ENCODE measurements around the gene RHOA.

The RHOA gene

DNA sequence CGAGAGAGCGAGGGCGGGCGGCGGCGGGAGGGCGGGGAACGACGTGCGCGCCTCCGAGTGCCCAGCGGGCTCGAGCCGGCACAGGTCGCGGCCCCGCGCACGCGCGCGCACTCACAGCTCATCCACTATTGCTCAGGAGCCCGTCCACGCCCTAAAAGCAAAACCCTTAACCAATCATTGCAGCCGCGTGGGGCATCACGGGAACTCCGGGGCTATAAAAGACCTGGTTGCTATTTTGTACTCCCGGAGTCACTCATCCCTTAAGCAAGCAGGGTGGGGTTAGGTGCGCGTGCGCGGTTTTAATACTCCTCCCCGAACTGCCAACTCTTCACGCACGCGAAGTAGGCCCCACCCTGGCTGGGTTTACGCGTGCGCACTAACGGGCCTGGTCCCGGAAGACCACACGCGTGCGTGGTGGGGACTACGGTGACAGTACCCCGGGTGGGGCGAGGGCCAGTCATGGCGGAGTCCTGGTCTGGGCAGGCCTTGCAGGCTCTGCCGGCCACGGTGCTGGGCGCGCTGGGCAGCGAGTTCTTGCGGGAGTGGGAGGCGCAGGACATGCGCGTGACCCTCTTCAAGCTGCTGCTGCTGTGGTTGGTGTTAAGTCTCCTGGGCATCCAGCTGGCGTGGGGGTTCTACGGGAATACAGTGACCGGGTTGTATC lies at the start of gene RHOA, which contains the start of gene TCTA:
RHOA (minus strand) TSS at position 9 of the 664 bp plus-strand sequence. CDS start 36,387 bp downstream, outside the sequence.
TCTA (plus strand) TSS at position 456 of the 664 bp plus-strand sequence; CDS start at position 460, 4 bp downstream.
- peaks cover 72% of the 10 kb centered on the region for H3K4me1 Mint-ChIP-seq (ENCODE audit: low read depth)
- H3K4me3 Mint-ChIP-seq = peak within 1 kb of the TSS; percentile 96
- peaks cover 73% of the 10 kb centered on the region for H3K36me3 Mint-ChIP-seq (ENCODE audit: low read depth)

GRCh38 chr3:49460956-49461355 lies 49.2 kb upstream of the RHOA start:
- peaks cover 9% of the 10 kb centered on the region for H3K27me3 Mint-ChIP-seq
- H3K36me3 Mint-ChIP-seq (ENCODE audit: low read depth) = no peaks in the 10 kb centered on the region
- intact Hi-C loops (cut with micrococcal nuclease) = no loop called here
- no peaks in the 10 kb centered on the region for H3K9me3 Mint-ChIP-seq
- peaks cover 19% of the 10 kb centered on the region for H3K4me1 Mint-ChIP-seq (ENCODE audit: low read depth)
- no peak overlapping the region for H3K4me3 Mint-ChIP-seq
- H3K27ac Mint-ChIP-seq = peak overlapping the region; percentile 13

More for the DNA sequence above, at the start of gene RHOA, which contains the start of gene TCTA:
- Mint-ChIP-seq H3K27me3 (no peaks in the 10 kb centered on the region), H3K9me3 (no peaks in the 10 kb centered on the region), H3K27ac (peak within 1 kb of the TSS; percentile 95)
- intact Hi-C loops (cut with micrococcal nuclease) = loop anchor here (1.0 to 5.0 kb wide), 3 partner anchors 17 to 70 kb away; partner anchors contain the start of genes NICN1 and USP4

DNA sequence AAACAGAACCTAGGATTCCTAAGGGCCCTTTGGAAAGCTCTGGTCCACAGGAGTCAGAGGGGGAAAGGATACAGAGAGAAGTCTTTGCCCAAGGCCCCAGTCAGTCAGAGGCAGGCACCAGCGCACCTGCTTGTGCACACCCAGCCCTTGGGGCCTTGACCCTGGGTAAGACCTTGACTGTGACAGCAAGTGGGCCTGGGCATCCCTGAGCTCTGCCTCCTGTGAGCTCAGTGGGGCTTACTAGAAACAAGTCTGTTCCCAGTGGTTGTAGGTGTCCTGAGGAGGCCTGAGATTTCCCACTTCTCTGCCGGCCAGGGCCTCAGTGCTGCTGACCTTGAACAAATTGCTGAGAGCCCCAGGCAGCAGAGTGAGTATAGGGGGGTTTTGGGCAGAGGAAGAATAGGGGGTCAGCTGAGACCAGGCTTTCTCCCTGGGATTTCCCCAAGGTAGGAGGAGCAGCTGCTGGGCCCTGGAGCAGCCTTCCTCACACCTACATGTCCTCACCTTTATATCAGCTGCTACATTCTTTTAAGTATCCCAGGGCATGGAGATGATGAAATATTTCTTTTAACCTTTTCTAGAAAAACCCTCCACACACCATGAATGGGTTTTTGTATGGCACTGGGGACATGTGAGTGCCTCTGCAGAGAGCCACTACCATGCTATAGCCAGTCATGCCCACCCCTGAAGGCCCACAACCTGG lies 48.6 kb upstream of the RHOA start:
- Mint-ChIP-seq H3K4me1 (ENCODE audit: low read depth) (peaks cover 13% of the 10 kb centered on the region), H3K27ac (no peak overlapping the region)
- intact Hi-C loops (cut with micrococcal nuclease) = no loop called here

GRCh38 chr3:49456466-49456865 lies 44.7 kb upstream of the RHOA start:
- H3K4me3 Mint-ChIP-seq = no peak overlapping the region
- intact Hi-C loops (cut with micrococcal nuclease) = no loop called here
- H3K27ac Mint-ChIP-seq = no peak overlapping the region
- peaks cover 3% of the 10 kb centered on the region for H3K4me1 Mint-ChIP-seq (ENCODE audit: low read depth)
- H3K27me3 Mint-ChIP-seq = peaks cover 7% of the 10 kb centered on the region
- H3K36me3 Mint-ChIP-seq (ENCODE audit: low read depth) = no peaks in the 10 kb centered on the region
- no peaks in the 10 kb centered on the region for H3K9me3 Mint-ChIP-seq

More for the DNA sequence above, 48.6 kb upstream of the RHOA start:
- Mint-ChIP-seq H3K4me3 (no peak overlapping the region), H3K27me3 (peaks cover 9% of the 10 kb centered on the region), H3K36me3 (ENCODE audit: low read depth) (no peaks in the 10 kb centered on the region), H3K9me3 (no peaks in the 10 kb centered on the region)

DNA sequence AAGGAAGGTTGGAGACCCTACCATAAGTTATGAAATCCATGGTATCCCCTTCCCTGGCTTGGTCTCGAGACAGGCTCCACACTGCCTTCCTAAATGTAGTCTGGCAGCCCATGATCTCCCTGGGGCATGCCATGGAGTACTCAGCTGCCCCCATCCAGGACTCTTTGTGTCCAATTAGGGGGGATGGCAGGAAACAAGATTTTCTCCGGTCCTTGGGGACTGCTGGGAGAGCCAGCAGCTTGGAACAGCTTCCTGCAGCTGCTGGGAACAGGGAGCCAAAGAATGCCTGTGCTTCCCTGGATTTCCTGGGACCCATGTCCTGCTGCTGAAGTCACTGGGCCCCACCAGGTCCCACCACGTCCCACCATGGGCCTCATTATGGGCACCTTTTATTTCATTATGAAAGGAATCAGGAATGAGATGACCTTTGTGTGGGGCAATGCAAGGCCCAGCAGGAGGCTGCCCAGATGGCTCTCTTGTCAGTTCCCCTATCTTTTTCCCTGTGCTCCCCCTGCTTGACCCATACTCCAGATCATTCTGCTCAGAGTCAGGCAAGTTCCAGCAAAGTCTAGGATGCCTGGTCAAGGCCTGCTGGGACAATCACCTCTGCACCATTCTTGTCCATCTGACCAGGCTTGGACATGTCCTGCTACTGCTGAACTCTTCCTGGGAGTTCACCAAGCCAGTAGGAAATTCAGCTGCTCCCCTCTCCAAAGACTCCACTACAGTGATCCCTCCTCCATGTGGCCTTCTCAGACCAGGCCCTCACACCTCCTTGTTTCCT lies 43.3 kb upstream of the RHOA start:
- Mint-ChIP-seq H3K36me3 (ENCODE audit: low read depth) (no peaks in the 10 kb centered on the region), H3K9me3 (no peaks in the 10 kb centered on the region), H3K27ac (no peak overlapping the region), H3K4me1 (ENCODE audit: low read depth) (no peaks in the 10 kb centered on the region), H3K4me3 (no peak overlapping the region), H3K27me3 (peaks cover 6% of the 10 kb centered on the region)
- intact Hi-C loops (cut with micrococcal nuclease) = no loop called here

DNA sequence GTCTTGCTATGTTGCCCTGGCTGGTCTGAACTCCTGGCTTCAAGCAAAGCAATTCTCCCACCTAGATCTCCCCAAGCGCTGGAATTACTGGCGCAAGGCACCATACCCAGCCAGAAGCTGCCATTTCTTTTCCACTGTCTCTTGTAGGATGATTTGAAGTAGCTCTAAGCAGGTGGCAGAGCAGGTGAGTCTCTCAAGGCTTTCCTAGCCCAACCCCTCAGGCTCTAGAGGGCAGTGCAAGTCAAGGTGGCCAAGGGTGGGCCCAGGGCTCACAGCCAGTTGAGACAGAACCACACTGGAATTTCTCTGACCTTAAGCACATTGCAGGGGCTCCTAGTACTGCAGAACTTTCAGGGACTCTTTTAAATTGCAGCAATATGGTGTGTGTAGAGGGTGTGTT lies 42.7 kb upstream of the RHOA start:
- Mint-ChIP-seq H3K9me3 (no peaks in the 10 kb centered on the region), H3K36me3 (ENCODE audit: low read depth) (no peaks in the 10 kb centered on the region), H3K4me1 (ENCODE audit: low read depth) (no peaks in the 10 kb centered on the region), H3K4me3 (no peak overlapping the region), H3K27me3 (peaks cover 6% of the 10 kb centered on the region), H3K27ac (no peak overlapping the region)
- intact Hi-C loops (cut with micrococcal nuclease) = no loop called here

DNA sequence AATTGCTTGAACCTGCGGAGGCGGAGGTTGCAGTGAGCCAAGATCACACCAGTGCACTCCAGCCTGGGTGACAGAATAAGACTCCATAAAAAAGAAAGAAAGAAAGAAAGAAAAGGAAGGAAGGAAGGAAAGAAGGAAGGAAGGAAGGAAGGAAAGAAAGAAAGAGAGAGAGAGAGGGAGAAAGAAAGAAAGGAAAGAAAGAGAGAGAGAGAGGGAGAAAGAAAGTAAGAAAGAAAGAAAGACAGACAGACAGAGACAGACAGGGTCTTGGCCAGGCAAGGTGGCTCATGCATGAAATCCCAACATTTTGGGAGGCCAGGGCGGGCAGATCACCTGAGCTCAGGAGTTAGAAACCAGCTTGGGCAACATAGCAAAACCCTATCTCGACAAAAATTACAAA lies 41.8 kb upstream of the RHOA start:
- no peak overlapping the region for H3K4me3 Mint-ChIP-seq
- H3K27ac Mint-ChIP-seq = no peak overlapping the region

GRCh38 chr3:49445391-49445790 lies 33.6 kb upstream of the RHOA start:
- Mint-ChIP-seq H3K27me3 (no peaks in the 10 kb centered on the region), H3K36me3 (ENCODE audit: low read depth) (no peaks in the 10 kb centered on the region), H3K4me3 (no peak overlapping the region), H3K4me1 (ENCODE audit: low read depth) (peaks cover 25% of the 10 kb centered on the region), H3K9me3 (no peaks in the 10 kb centered on the region), H3K27ac (peak overlapping the region; percentile 86)
- intact Hi-C loops (cut with micrococcal nuclease) = loop anchor here (2.0 to 5.0 kb wide), 3 partner anchors 17 to 103 kb away; partner anchors contain the start of genes NICN1, RHOA, TCTA and USP4

More for the DNA sequence above, 41.8 kb upstream of the RHOA start:
- Mint-ChIP-seq H3K36me3 (ENCODE audit: low read depth) (no peaks in the 10 kb centered on the region), H3K27me3 (peaks cover 4% of the 10 kb centered on the region), H3K4me1 (ENCODE audit: low read depth) (peaks cover 4% of the 10 kb centered on the region), H3K9me3 (no peaks in the 10 kb centered on the region)
- intact Hi-C loops (cut with micrococcal nuclease) = no loop called here

DNA sequence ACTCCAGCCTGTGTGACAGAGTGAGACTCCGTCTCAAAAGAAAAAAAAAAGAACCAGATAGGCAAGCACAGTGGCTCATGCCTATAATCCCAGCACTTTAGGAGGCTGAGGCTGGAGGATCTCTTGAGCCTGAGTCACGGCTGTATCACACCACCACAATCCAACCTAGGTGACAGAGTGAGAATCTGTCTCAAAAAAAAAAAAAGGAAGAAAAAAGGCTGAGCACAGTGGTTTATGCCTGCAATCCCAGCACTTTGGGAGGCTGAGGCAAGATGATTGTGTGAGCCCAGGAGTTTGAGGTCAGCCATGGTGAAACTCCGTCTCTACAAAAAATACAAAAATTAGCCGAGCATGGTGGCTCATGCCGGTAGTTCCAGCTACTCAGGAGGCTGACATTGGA lies 23.0 kb upstream of the RHOA start:
- Mint-ChIP-seq H3K4me3 (peak overlapping the region; percentile 23), H3K27ac (peak overlapping the region; percentile 17), H3K9me3 (no peaks in the 10 kb centered on the region), H3K36me3 (ENCODE audit: low read depth) (no peaks in the 10 kb centered on the region), H3K4me1 (ENCODE audit: low read depth) (no peaks in the 10 kb centered on the region), H3K27me3 (no peaks in the 10 kb centered on the region)
- intact Hi-C loops (cut with micrococcal nuclease) = no loop called here

GRCh38 chr3:49428752-49429080 lies 16.9 kb upstream of the RHOA start:
- H3K36me3 Mint-ChIP-seq (ENCODE audit: low read depth) = peaks cover 33% of the 10 kb centered on the region
- no peaks in the 10 kb centered on the region for H3K9me3 Mint-ChIP-seq
- peak overlapping the region; percentile 99 for H3K27ac Mint-ChIP-seq
- H3K4me3 Mint-ChIP-seq = peak overlapping the region; percentile 91
- H3K27me3 Mint-ChIP-seq = no peaks in the 10 kb centered on the region
- peaks cover 11% of the 10 kb centered on the region for H3K4me1 Mint-ChIP-seq (ENCODE audit: low read depth)
- intact Hi-C loops (cut with micrococcal nuclease) = loop anchor here (1.0 to 2.0 kb wide), 2 partner anchors 16 kb away; partner anchors contain the start of gene TCTA

- H3K36me3 Mint-ChIP-seq (ENCODE audit: low read depth) = peaks cover 43% of the 10 kb centered on the region
- no peaks in the 10 kb centered on the region for H3K27me3 Mint-ChIP-seq
- peaks cover 16% of the 10 kb centered on the region for H3K4me1 Mint-ChIP-seq (ENCODE audit: low read depth)
- no peak overlapping the region for H3K4me3 Mint-ChIP-seq
- H3K27ac Mint-ChIP-seq = peak overlapping the region; percentile 99
- H3K9me3 Mint-ChIP-seq = no peaks in the 10 kb centered on the region
- intact Hi-C loops (cut with micrococcal nuclease) = no loop called here
Observed at GRCh38 chr3:49427586-49427985, 15.8 kb upstream of the RHOA start.

DNA sequence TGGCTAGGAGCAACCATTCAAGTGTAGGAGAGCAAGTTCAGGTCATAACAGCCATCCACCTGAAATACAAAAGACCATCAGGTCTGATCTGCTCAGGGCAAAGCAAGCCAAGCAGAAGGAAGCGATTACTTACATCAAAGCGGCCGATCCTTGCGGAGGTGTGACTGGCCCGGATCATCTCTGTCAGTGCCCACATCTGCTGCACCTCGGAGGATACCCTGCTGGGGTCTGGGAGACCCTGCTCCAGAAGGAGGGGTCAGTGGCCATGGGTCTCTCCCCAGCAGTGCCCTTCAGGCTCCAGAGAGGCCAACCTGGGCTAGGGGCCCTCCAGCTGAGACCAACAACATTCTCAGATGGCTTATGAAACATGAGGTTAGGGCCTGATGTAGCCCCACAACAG lies 13.0 kb upstream of the RHOA start:
- no peaks in the 10 kb centered on the region for H3K9me3 Mint-ChIP-seq
- peaks cover 63% of the 10 kb centered on the region for H3K36me3 Mint-ChIP-seq (ENCODE audit: low read depth)
- no peak overlapping the region for H3K4me3 Mint-ChIP-seq
- intact Hi-C loops (cut with micrococcal nuclease) = no loop called here
- no peaks in the 10 kb centered on the region for H3K27me3 Mint-ChIP-seq
- no peak overlapping the region for H3K27ac Mint-ChIP-seq
- peaks cover 40% of the 10 kb centered on the region for H3K4me1 Mint-ChIP-seq (ENCODE audit: low read depth)

DNA sequence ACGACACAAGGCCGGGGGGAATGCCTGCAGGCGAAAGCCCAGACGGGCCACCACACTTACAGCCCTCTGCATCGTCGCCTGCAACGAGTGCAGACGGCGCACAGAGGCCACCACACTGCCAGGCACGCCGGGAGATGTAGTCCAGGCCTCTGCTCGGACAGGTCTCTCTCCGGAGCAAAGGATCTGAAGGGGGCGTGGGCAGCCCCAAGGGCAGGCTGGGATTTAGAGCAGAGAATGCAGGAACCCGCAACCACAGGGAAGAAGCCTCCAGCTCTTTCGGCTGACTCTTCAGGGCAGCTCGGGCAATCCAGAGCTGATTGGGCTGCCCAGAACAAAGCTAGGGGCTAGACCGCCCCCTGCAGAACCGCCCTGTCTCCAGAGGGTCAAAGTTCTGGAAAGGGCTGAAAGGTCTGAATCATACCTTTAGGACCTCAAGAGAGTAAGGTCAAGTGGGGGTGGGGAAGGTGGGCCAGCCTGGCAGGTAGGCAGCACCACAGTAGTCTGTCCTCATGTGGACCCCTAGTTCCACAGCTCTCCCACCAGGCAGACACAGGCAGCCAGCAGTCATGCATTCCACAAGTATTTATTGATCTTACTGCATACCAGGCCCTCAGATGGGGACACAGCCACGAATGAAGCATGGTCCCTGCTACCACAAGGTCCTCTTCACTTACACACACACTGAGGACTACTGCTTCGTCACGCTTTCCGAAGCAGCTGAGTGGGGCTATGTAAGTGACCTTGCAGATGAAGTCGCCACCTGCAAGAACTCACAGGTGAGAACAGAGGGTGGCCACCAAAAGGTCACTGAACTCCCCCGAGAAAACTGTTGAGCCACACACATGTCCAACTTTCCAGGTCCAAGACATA lies 10.8 kb upstream of the RHOA start, which contains the start of gene AMT:
AMT (minus strand) TSS at position 95 of the 870 bp plus-strand sequence; CDS start at position 72, 23 bp downstream.
- Mint-ChIP-seq H3K27me3 (no peaks in the 10 kb centered on the region), H3K4me3 (peak within 1 kb of the TSS; percentile 65), H3K36me3 (ENCODE audit: low read depth) (peaks cover 79% of the 10 kb centered on the region), H3K4me1 (ENCODE audit: low read depth) (peaks cover 33% of the 10 kb centered on the region), H3K9me3 (no peaks in the 10 kb centered on the region), H3K27ac (peak within 1 kb of the TSS; percentile 42)
- intact Hi-C loops (cut with micrococcal nuclease) = no loop called here

Data from dendritic cell treated with granulocyte-macrophage colony-stimulating factor and Interleukin-4, amounts not matched to agents 40 ng/mL and 50 ng/mL, for 4 days (primary cell).